HG03457 (cell line): Measurements from ENCODE around the gene LMF1.

Source experiments
- ATAC-seq: cut with Tn5 transposase; IDR thresholded peaks from one replicate; pipeline ENCODE4 v1.9.1; 2021; ENCODE audit warnings: moderate number of reproducible peaks; ENCODE audit not compliant: unreplicated experiment

The LMF1 gene

GRCh38 chr16:931626-932500 lies 38.9 kb downstream of the LMF1 start:
- no peak for ATAC-seq

GRCh38 chr16:931171-931570 lies 39.6 kb downstream of the LMF1 start:
- no peak for ATAC-seq

- ATAC-seq: no peak
Measured at GRCh38 chr16:930511-930910, 40.3 kb downstream of the LMF1 start.

GRCh38 chr16:930076-930475 lies 40.7 kb downstream of the LMF1 start:
- no peak for ATAC-seq

GRCh38 chr16:929227-930073 lies 41.3 kb downstream of the LMF1 start:
- no peak for ATAC-seq

GRCh38 chr16:928526-928925 lies 42.3 kb downstream of the LMF1 start:
- ATAC-seq: no peak

- ATAC-seq: no peak
Measured at GRCh38 chr16:927931-928330, 42.9 kb downstream of the LMF1 start.

- no peak for ATAC-seq
Measured at GRCh38 chr16:927406-927805, 43.4 kb downstream of the LMF1 start.

- ATAC-seq: no peak
Measured at GRCh38 chr16:926715-927114, 44.1 kb downstream of the LMF1 start.

GRCh38 chr16:924806-925205 lies 46.0 kb downstream of the LMF1 start:
- no peak for ATAC-seq

- ATAC-seq: no peak
Measured at GRCh38 chr16:924063-924462, 46.7 kb downstream of the LMF1 start.

GRCh38 chr16:923184-923583 lies 47.6 kb downstream of the LMF1 start:
- ATAC-seq: no peak

- ATAC-seq: no peak
Measured at GRCh38 chr16:922051-922450, 48.7 kb downstream of the LMF1 start.

GRCh38 chr16:921321-921905 lies 49.4 kb downstream of the LMF1 start:
- no peak for ATAC-seq

GRCh38 chr16:920717-921116 lies 50.1 kb downstream of the LMF1 start:
- ATAC-seq: no peak

- ATAC-seq: no peak
Measured at GRCh38 chr16:920051-920681, 50.6 kb downstream of the LMF1 start.

- ATAC-seq: no peak
Measured at GRCh38 chr16:919658-920050, 51.1 kb downstream of the LMF1 start.

GRCh38 chr16:918741-919657 lies 51.8 kb downstream of the LMF1 start:
- ATAC-seq: no peak

GRCh38 chr16:918068-918467 lies 52.7 kb downstream of the LMF1 start:
- no peak for ATAC-seq

GRCh38 chr16:917591-918061 lies 53.2 kb downstream of the LMF1 start:
- no peak for ATAC-seq
